ENCODE data around the gene CDK6.
"Not testable (repeated sequence)": the region's sequence is repeated elsewhere in the genome, so short reads cannot be mapped to it uniquely, and the experiment has no call there.

GRCh38 chr7:92886039-92886438 lies 49.7 kb upstream of the CDK6 start:
- TF ChIP-seq POLR2AphosphoS5 (IDR thresholded peaks at IDR 0.05); CTCF (IDR thresholded peaks at IDR 0.05 in 8 of 11, conservative IDR thresholded peaks at IDR 0.05 in 3 of 11); POLR2A (IDR thresholded peaks at IDR 0.05): not testable (repeated sequence)

All from spleen (tissue), 7 donors.